ENCODE results near the gene CD101.

The CD101 gene

GRCh38 chr1:116986421-116987255, 14.9 kb upstream of the CD101 start:
- DNase-seq, result no peak

DNA sequence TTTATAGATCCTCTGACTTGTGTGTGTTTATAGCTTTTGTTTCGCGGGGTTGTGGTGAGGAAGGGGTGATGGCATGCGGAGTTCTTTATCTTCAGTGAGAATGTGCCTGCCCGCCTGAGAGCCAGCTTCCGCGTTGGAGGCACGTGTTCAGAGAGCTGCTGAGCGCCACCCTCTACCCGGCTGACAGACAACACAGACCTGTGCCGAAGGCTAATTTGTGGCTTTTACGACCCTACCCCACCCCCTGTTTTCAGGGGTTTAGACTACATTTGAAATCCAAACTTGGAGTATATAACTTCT, 14.4 kb upstream of the CD101 start:
- DNase-seq, result no peak

DNA sequence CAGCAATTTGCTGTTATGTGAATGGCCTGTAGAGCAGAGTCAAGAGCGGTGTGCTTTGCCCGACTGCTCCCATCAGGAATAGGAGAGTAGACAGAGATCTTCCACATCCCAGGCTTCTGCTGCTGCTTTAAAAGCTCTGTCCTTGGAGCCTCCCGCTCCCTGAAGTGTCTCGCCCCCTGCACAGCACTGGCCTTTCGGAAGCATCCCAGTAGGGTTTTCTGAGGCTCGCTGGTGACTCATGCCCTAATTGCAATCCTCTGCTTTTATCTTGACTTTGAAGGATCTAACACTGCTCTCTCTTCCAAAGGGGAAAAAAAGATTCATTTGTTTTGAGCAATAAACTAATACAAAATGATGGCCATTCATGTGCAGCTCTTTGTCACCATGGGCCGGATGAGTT, 13.3 kb upstream of the CD101 start:
- no peak for DNase-seq

- DNase-seq, result peak in 2 of 3 experiments; percentile 22 to 70
Measured at GRCh38 chr1:116988908-116989307, 12.7 kb upstream of the CD101 start.

DNA sequence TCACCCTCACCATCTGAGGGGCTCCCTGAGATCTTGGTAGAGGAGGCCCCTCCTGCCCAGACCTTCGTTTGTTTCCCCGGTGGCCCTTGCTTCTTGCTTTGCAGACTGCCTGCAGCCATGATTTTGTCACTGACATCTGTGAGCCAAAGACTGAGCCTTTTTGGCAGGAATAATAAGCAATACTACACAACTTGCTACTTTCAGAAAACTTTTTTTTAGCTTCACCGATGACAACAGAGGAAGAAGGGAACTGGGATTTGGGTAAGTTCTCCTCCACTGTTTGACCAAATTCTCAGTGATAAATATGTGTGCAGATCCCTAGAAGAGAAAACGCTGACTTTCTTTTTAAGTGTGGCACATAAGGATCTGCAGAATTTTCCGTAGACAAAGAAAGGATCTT, 11.7 kb upstream of the CD101 start:
- DNase-seq, result no peak

DNA sequence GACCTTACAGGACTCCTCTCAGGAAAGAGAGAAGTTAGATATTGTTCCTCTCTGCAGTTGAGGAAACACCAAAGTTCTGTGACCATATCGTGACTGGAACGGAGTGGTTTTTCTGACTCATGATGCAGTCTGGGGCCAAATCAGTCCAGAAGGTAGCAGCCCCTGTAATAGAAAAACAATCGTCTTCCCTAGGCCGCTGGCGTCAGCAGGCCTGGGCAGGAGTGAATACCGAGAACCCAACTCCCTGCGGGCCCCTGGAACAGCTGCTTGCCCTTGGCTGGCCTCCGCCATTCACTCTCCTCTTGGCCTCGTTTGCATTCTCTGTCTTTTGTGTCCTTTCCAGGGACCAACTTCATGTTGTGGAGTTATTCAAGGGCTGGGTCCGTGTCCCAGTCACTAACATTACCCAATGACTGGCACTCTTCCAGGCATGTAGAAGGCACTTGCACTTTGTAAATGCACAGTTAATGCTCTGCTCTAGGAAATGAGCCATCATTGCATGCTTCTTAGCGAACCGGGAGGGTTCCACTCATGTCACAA, 10.9 kb upstream of the CD101 start:
- no peak for DNase-seq

GRCh38 chr1:116991171-116991845, 10.3 kb upstream of the CD101 start:
- no peak for DNase-seq

DNA sequence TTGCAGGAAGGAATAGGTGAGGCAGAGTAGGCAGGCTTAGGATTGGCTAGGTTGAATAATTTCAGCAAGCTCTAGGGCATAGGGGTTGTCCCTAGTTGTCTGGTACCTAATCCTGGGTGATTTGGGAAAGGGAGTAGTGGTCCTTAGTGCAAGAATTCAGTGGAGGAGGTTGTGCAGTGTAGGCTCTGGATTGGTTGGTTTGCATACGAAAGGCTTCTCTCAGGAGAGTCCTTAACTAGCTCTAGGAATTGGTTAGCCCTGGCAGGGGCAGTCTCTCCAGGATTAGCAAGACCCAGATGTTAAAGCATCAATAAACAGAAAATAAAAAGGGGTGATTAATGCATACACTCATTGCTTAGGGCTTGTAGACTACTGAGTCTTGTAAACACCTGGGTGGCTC, 9.6 kb upstream of the CD101 start:
- no peak for DNase-seq

GRCh38 chr1:116993286-116993685, 8.3 kb upstream of the CD101 start:
- DNase-seq, result no peak

DNA sequence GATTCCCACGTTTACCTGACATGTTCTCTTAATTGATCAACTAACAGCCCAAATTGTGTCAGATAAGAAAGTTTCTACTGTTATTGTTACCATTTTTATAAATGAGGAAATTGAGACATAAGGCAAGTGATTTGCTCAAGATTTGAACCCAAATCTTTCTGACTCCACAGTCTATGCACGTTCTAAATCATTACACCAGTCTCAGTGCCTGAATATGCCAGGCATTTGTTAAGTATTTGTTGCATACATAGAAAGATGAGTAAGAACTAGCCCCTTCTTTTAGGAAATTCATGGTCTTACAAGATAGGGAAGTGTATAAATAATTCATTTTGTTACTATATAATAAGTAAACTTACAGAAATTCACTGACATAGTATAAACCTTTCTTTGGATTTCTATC, 7.1 kb upstream of the CD101 start:
- DNase-seq, result no peak

- DNase-seq, result no peak
Measured at GRCh38 chr1:116997066-116997465, 4.5 kb upstream of the CD101 start.

GRCh38 chr1:116997636-116998035, 3.9 kb upstream of the CD101 start:
- no peak for DNase-seq

DNA sequence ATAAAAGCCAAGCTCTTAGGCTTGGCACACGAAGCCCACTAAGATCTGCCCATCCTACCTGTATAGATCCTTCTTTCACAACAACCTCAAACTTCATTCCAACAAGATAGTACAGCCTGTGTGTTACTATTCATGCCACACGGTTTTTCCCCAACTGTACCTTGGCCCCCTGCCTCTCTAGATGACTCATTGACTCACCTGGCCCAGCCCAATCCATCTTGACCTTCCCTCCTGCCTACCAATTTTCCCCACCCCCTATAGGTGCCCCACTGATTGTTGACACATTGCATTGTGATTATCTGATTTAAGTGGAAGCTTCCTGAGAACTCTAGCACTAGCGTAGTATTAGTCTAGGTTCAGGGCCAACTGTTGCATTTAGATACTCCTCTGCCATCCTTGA, 2.0 kb upstream of the CD101 start:
- DNase-seq, result no peak

- no peak for DNase-seq
Measured at GRCh38 chr1:117000142-117000541, 1.4 kb upstream of the CD101 start.

GRCh38 chr1:117003223-117003875, 1.8 kb downstream of the CD101 start:
- peak in 1 of 3 experiments; percentile 65 for DNase-seq

DNA sequence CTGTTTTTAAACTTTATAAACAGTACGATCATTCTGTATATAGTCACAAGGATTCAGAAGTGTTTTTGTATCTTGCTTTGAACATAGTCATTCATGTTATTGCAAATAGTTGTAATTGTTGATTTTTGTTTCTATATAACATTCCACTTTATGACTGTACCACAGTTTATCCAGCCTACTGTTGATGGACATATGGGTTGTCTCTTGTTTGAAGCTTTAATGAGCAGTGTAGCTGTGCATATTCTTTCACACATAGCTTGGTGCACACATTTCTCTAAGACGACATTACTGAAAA, 6.1 kb downstream of the CD101 start:
- DNase-seq, result no peak

GRCh38 chr1:117008656-117009055, 7.1 kb downstream of the CD101 start:
- no peak for DNase-seq

DNA sequence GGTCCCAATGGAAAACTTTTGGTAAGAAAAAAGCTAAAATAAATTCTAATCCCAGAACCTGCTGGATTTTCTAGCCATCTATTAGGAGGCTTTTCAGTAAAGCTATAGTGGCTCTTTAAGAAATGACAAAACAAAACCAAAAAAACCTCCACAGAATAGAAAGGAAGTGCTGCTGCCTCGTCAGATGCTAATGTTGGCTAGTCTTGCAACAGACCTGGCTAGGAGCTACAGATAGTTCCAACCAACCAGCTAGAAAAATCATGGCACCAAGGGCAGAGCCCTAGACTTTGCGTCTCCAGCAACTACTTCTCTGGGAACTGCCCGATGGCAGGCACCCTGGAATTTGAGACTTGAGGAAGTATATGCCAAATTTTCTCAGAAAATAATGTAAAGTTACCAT, 7.6 kb downstream of the CD101 start:
- no peak for DNase-seq

GRCh38 chr1:117010310-117010969, 8.9 kb downstream of the CD101 start:
- DNase-seq, result no peak

DNA sequence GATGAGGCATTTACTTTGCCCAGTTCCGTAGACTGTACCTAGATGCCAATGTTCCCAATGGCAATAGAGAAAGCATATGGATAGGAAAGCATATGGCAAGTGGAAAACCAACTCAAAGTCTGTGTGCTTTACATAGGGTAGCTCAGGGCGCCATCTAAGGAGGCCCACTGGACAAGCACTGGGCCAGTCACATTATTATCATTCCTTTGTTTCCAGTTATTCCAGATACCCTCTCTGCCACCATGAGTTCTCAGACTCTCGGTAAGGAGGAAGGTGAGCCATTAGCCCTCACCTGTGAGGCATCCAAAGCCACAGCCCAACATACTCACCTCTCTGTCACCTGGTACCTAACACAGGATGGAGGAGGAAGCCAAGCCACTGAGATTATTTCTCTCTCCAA, 9.8 kb downstream of the CD101 start:
- DNase-seq, result no peak

GRCh38 chr1:117013309-117013858, 11.8 kb downstream of the CD101 start:
- DNase-seq, result peak in 2 of 3 experiments; percentile 53 to 77

DNA sequence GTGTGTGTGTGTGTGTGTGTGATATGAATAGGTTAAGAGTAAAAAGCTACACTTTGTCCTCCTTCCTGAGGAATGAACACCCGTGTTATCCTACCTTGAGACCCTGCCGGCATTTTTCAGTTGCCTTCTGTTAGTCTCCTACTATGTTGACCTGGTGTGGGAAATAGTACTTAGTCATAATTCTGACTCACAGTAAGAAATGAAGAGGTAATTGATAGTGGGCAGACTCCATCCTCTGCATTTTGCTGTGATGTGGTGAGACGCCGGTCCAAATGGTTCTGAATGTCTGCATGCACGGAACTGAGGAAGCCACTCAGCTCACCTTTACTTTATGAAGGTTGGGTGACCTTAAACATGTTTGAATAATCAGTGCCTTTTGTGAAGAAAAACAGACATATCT, 12.6 kb downstream of the CD101 start:
- no peak for DNase-seq

GRCh38 chr1:117015724-117016123, 14.2 kb downstream of the CD101 start:
- peak in 2 of 3 experiments; percentile 64 to 94 for DNase-seq
